Body of pancreas (tissue), 4 donors: ENCODE measurements around the gene AURKAIP1.

ENCODE experiments used
- CTCF ChIP-seq, 7 experiments: fragments of 450-650 bp in 4 of 7; fragments of 200-600 bp in 3 of 7; sonication (generic) in 3 of 7; IDR thresholded peaks; one replicate each; pipeline ENCODE4 v1.5.1; 2016 to 2019; ENCODE audit warnings: antibody characterized with exemption in 7 of 7
- POLR2A ChIP-seq, 3 donors: fragments of 450-650 bp; IDR thresholded peaks; one replicate each; pipeline ENCODE4 v1.6.1; 2016; ENCODE audit warnings: antibody characterized with exemption in 3 of 3, mild to moderate bottlenecking in 2 of 3

DNA sequence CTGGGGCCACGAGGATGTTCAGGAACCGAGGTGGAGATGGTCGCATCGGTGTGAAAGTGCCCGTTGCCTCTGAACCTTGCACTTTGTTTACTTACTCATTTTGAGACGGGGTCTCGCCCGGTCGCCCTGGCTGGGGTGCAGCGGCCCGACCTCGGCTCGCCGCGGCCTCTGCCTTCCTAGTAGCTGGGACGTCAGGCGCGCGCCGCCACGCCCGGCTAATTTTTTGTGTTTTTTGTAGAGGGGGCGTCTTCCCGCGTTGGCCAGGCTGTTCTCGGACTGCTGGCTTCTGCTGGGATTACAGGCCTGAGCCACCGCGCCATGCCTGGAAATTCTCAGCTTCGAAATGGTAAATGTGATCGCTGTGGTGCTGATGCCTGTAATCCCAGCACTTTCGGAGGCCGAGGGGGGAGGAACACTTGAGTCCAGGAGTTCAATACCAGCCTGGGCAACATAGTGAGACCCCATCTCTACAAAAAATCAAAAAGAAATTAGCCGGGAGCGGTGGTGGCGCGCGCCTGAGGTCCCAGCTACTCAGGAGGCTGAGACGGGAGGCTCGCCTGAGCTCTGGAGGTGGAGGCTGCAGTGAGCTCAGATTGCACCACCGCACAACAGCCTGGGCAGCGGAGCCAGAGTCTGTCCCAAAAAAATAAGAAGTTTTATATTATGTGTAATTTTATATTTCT, 32.8 kb upstream of the AURKAIP1 start:
- TF ChIP-seq CTCF (IDR thresholded peaks at IDR 0.05) (peak in 2 of 7 experiments; percentile 17 to 28), POLR2A (IDR thresholded peaks at IDR 0.05) (no peak)
